HL-60 (cell line): ENCODE results near the gene BHLHE40.

Experiments used
- CTCF ChIP-seq: IDR thresholded peaks from one replicate; pipeline ENCODE4 v1.5.1; 2011; ENCODE audit warnings: low read length, control low read depth, inconsistent platforms; ENCODE audit not compliant: insufficient read depth
- GABPA ChIP-seq: IDR thresholded peaks from 2 replicates; pipeline ENCODE4 v1.6.1; 2012; ENCODE audit warnings: low read depth
- POLR2AphosphoS5 ChIP-seq: IDR thresholded peaks from 2 replicates; pipeline ENCODE4 v1.6.1; 2012; ENCODE audit warnings: low read depth
- REST ChIP-seq: IDR thresholded peaks from 2 replicates; pipeline ENCODE4 v1.6.1; 2012; ENCODE audit warnings: low read depth; ENCODE audit not compliant: insufficient replicate concordance
- SPI1 ChIP-seq: IDR thresholded peaks from 2 replicates; pipeline ENCODE4 v1.6.1; 2012; ENCODE audit warnings: low read depth, mild to moderate bottlenecking, borderline replicate concordance

- TF ChIP-seq CTCF (no peak), GABPA (no peak), POLR2AphosphoS5 (no peak), REST (no peak), SPI1 (no peak)
Observed at GRCh38 chr3:4939276-4939675, 40.0 kb upstream of the BHLHE40 start.
